Loucy (cell line): ENCODE results near the gene COX18.

Source experiments
- CTCF ChIP-seq: fragments of 200-600 bp; sonication (generic); conservative IDR thresholded peaks from 2 replicates; pipeline ENCODE4 v1.5.1; 2014; ENCODE audit warnings: mild to moderate bottlenecking, antibody characterized with exemption, low read length
- EZH2phosphoT487 ChIP-seq: fragments of 200-600 bp; IDR thresholded peaks from 2 replicates; pipeline ENCODE4 v1.6.1; 2018; ENCODE audit warnings: antibody characterized with exemption, mild to moderate bottlenecking, moderate library complexity, borderline replicate concordance

GRCh38 chr4:73013310-73013709 is 56.2 kb downstream of the COX18 start:
- no peak for TF ChIP-seq CTCF
- TF ChIP-seq EZH2phosphoT487: no peak
